PFSK-1 (cell line): ENCODE results near the gene DNM1.

Experiments used
- FOXP2 ChIP-seq: optimal IDR thresholded peaks from 2 replicates; pipeline ENCODE3; 2011; ENCODE audit warnings: borderline replicate concordance, control low read depth, inconsistent platforms; ENCODE audit not compliant: insufficient read depth; ENCODE audit errors: extremely low read length, extremely low read depth
- POLR2AphosphoS5 ChIP-seq: IDR thresholded peaks from 2 replicates; pipeline ENCODE4 v1.6.1; 2012; ENCODE audit warnings: low read depth, mild to moderate bottlenecking, control low read depth, low read length, moderate library complexity
- REST ChIP-seq, 2 experiments: IDR thresholded peaks; 2 replicates each; pipeline versions ENCODE4 v1.6.1 to v1.8.0; 2011 to 2012; ENCODE audit warnings: low read depth in 2 of 2, low read length in 2 of 2, control low read depth in 1 of 2, inconsistent platforms in 1 of 2, mild to moderate bottlenecking in 1 of 2, moderate library complexity in 1 of 2; ENCODE audit not compliant: insufficient read depth in 1 of 2
- SIN3A ChIP-seq: IDR thresholded peaks from 2 replicates; pipeline ENCODE4 v1.6.1; 2012; ENCODE audit warnings: mild to moderate bottlenecking, low read length, moderate library complexity, borderline replicate concordance; ENCODE audit not compliant: insufficient read depth
- TAF1 ChIP-seq: IDR thresholded peaks from 2 replicates; pipeline ENCODE4 v1.6.1; 2012; ENCODE audit warnings: low read length, control low read depth, borderline replicate concordance; ENCODE audit not compliant: insufficient read depth

DNM1 gene

DNA sequence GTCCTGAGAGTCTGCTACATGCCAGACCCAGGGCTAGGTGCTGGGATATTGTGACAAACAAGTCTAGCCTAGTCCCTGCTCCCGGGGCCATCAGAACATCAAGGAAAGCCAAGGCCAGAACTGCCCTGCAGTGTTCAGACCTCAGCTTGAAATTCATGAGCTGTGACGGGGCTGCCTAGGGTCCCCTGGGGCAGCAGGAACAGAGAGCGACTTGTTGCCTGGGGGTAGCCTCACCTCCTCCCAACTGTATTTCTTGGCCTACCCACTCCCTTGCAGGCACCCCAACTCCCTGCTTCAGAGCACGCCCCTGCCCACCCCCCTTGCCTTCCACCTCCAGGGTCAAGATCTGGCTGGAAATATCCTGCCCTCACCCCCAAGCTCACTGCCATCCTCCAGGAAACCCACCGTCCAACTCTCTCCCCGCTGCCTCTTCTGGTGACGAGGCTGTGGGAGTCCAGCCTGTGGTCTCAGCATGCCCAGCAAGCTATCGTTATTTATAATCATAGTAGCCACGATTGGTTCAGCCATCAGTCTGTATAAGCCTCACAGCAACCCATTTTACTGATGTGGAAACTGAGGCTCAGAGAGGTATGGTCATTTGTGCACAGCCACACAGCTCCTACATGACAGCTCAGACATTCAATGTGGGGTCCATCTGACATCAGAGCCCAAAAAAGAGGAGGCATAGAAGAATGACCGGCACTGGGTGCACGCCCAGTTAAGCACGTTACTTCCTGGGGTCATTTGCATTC is 10.7 kb downstream of the DNM1 start:
- TF ChIP-seq POLR2AphosphoS5 (no peak), SIN3A (no peak), REST (IDR thresholded peaks at IDR 0.05; ENCODE audit: insufficient read depth in 1 of 2, low read depth in 2 of 2, low read length in 2 of 2) (no peak), FOXP2 (no peak), TAF1 (no peak)

DNA sequence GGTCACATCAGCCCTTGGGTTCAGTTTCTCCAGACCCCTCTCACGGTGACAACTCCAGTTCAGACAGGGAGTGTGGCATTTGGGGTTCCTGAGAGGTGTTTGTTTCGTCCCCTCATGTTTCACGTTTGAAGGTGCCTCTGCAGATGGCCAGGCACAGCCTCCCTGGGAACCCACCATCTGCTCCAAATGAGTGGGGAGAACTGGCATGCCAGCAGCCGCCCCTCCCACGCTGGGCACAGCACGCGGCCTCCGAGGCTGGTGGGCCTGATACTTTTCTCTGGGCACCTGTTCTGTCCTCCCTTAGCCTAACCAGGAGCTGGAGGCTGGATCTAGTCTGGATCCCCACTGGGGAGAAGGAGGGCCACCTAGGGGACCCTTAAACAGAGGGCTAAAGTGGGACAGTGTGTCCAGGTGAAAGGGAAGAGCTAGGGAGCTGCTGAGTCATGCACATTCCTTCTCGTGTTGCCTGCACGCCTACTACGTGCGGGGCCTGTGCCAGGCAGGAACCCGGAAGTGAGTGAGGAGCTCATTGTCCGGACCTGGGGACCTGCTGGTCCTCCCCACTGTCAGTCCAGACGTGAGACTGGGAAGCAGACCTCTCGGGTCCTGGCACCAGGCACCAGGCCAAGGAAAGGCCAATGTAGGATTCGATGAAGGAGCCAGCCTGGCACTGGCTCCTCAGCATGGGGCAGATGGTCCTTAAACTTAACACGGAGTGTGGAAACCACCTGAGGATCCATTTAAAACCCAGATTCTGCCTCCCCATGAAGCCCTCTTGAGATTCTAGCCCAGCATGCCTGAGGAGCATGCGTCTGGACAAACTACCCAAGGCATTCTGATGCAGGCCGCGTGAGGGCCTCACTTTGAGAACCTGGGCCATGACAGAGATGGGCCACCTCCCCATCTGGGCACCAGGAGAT is 11.7 kb downstream of the DNM1 start:
- TF ChIP-seq TAF1 (no peak), REST (IDR thresholded peaks at IDR 0.05; ENCODE audit: insufficient read depth in 1 of 2, low read depth in 2 of 2, low read length in 2 of 2) (no peak), FOXP2 (no peak), SIN3A (no peak), POLR2AphosphoS5 (no peak)

DNA sequence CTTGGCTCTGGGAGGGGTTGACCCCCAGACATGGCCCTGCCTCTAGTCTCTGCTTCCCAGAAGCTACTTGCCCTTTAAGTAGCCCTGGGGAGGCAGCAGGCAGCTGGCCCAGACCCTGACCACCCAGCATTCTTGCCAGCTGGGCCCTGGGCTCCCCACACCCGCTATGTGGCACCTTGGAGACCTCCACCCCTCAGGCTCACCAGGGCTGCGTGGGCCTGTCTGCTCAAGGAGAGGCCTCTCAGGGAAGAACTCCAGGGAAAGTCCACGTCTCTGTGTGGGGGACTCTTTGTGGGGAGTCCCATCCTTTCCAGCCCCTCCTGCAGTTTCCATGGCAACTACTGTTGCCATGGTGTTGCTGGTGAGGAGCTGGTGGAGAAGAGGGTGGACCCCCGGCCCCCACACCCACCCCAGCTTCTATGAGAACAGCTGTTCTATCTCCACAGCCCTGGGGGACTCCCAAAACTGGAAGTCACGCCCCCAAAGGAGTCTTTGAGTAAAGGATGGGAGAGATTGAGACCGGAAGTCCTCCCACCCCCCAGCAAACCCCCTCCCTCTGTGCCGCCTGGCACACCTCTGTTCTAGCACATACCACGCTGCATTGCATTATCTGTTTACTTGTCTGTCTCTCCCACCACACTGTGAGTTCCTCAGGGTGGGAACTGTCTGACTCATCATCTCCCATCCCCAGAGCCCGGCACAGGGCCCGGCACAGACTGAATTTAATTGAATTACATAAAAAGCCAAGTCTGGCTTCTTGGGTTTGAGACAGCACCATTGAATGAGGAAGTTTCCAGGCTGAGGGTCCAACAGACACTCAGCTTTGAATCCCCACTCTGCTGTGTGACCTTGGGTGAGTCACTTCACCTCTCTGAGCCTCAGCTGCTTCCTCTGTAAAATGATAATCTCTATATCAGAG is 12.6 kb downstream of the DNM1 start:
- TF ChIP-seq REST (IDR thresholded peaks at IDR 0.05; ENCODE audit: insufficient read depth in 1 of 2, low read depth in 2 of 2, low read length in 2 of 2), result no peak
- TF ChIP-seq FOXP2, result peak; percentile 20

GRCh38 chr9:128216781-128217553 is 13.8 kb downstream of the DNM1 start:
- TF ChIP-seq TAF1 (no peak), POLR2AphosphoS5 (no peak), FOXP2 (no peak), SIN3A (no peak), REST (IDR thresholded peaks at IDR 0.05; ENCODE audit: insufficient read depth in 1 of 2, low read depth in 2 of 2, low read length in 2 of 2) (no peak)
